Psoas muscle (tissue), 8 donors: ENCODE results near the gene AADAT. TPM values are rescaled to one million over a fixed set of nuclear protein-coding genes. Genes with fewer than 3 reads are reported as not detected.
"Not testable (repeated sequence)": the region's sequence is repeated elsewhere in the genome, so short reads cannot be mapped to it uniquely, and the experiment has no call there.

Experiments
- ATAC-seq, 4 donors: fragments of 200-7000 bp; cut with Tn5 transposase; one replicate each; pipeline ENCODE4 v1.9.1; 2020; ENCODE audit warnings: moderate library complexity in 3 of 4, mild to moderate bottlenecking in 2 of 4
- DNase-seq, 2 donors: peaks; one replicate each; pipeline ENCODE4 v3.0.0-alpha.2; 2020
- H3K27ac ChIP-seq: fragments of 200-600 bp; one replicate; pipeline ENCODE4 v1.8.0; 2022
- H3K27me3 ChIP-seq, 3 donors: fragments of 200-600 bp in 1 of 3; one replicate each; pipeline versions ENCODE4 v1.6.1 to v1.8.0; 2013 to 2022; ENCODE audit warnings: low read length in 2 of 3, mild to moderate bottlenecking in 2 of 3, moderate library complexity in 1 of 3; ENCODE audit not compliant: insufficient read depth in 3 of 3
- H3K36me3 ChIP-seq, 2 donors: fragments of 200-600 bp in 1 of 2; one replicate each; pipeline versions ENCODE4 v1.6.1 to v1.8.0; 2013 to 2022; ENCODE audit warnings: low read depth in 1 of 2, mild to moderate bottlenecking in 1 of 2, moderate library complexity in 1 of 2; ENCODE audit not compliant: insufficient read depth in 1 of 2
- H3K4me1 ChIP-seq: fragments of 200-600 bp; one replicate; pipeline ENCODE4 v1.8.0; 2022
- H3K4me3 ChIP-seq: fragments of 200-600 bp; one replicate; pipeline ENCODE4 v1.8.0; 2022; ENCODE audit warnings: mild to moderate bottlenecking
- H3K9me3 ChIP-seq: fragments of 200-600 bp; one replicate; pipeline ENCODE4 v1.8.0; 2022
- CTCF ChIP-seq: fragments of 200-600 bp; IDR thresholded peaks from one replicate; pipeline ENCODE4 v1.8.0; 2022; ENCODE audit warnings: antibody characterized with exemption
- WGBS, 3 donors: extraction: QIAGEN DNeasy Blood & Tissue Kit; methylation state at CpG; one replicate each; pipeline versions ENCODE4 v1.1.6 to v1.1.7; 2013; 5-methylcytosine and 5-hydroxymethylcytosine counted together
- intact Hi-C, 2 donors: fragments of 100-400 bp; cut with DNase I; formaldehyde crosslinking; loops; one replicate each; pipeline versions ENCODE4 v1.11.0 to v1.14.2; 2022
- polyA plus RNA-seq, 3 donors: library from polyadenylated mRNA; stranded (reverse); fragments of 200-250 nt; gene quantifications; one replicate each; pipeline ENCODE4 v1.2.3, GENCODE V29; 2013
- total RNA-seq, 4 donors: library from RNA; stranded (reverse); fragmentation: NEBNext Ultra II Directional in 2 of 4; extraction: Animal tissue kit (Norgen Biotek cat#: 25700) in 2 of 4; gene quantifications; one replicate each; pipeline versions ENCODE4 v1.2.1 to v1.2.4, GENCODE V29; 2021 to 2023
- donor health status: healthy with polysubstance abuse.
- donor health status: DM: no; HTN: no; CAD: no; lungs with moderate emphysema.
- donor health status: Bipolar disorder and iron deficiency.
- donor health status: healthy.
- donor health status: DM: yes; HTN: yes; CAD: no.
- donor health status: DM: no; HTN: no; CAD: no.
- donor health status: DM: no; HTN: no; CAD: no.
- donor health status: DM: yes; HTN: yes; CAD: no.

The AADAT gene
- total and polyA plus RNA-seq, 7 donors = 0.58 to 1.6 (median 1.1) TPM

DNA sequence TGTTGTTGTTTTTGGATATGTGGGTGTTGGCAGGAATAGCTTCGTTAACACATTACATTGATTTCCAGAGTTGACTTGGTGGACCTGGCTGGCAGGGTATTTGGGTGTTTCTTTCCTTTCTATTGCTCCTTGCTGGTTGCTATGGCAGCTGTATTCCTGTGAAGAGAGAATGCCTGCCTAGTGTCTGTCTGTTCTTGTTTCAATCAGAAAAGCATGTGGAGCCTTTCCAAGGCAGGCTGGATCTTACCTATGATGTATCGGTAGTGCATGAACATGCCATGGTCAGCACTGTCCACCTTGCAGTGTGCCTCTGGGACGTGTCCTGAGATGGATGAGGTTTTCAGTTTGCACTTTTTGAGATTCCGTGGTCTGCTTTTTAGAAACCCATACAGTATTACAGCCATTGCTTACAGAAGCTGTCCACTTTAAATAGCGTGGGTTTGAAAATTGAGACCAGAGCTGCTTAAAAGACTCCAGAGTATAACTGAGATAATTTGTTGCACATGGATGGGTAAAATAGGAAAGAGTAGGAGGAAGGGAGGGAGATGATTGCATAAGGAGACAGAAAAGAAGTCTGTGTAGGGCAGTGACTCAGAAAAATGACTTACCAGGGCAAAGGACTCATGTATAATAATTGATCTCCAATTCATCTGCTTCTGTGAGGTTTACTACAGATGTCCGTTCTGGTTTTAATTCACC is 20.0 kb upstream of the AADAT start:
- H3K27me3 ChIP-seq = peaks cover 0 to 3% (median 3%) of the 10 kb centered on the region in 3 donors
- no peak for DNase-seq
- ATAC-seq = no peak
- H3K4me1 ChIP-seq = no peaks in the 10 kb centered on the region
- intact Hi-C loops = no loop called here
- no peak overlapping the region for H3K27ac ChIP-seq
- H3K9me3 ChIP-seq = no peaks in the 10 kb centered on the region
- H3K36me3 ChIP-seq = no peaks in the 10 kb centered on the region
- WGBS, 3 donors = 50 to 58% (median 51%) methylated on average over 6 of the region's 6 CpGs
- H3K4me3 ChIP-seq = no peak overlapping the region
- TF ChIP-seq CTCF = no peak

DNA sequence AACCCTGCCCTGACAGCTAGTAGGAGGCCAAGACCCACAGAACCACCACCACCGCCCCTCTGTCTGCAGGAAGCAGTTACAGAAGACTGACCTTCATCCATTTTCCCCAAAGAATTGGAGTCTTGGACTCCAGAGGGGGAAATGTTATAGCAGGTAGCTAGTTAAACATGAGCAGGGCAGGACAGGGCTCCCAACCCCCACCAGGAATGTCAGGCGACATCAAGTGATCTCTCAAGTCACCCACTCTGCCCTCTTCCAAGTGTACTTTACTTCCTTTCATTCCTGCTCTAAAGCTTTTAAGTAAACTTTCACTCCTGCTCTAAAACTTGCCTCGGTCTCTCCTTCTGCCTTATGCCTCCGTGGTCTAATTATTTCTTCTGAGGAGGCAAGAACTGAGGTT is 17.1 kb upstream of the AADAT start:
- H3K4me3 ChIP-seq = no peak overlapping the region
- intact Hi-C loops = no loop called here
- ATAC-seq (no peak), DNase-seq (no peak)
- H3K27ac ChIP-seq = no peak overlapping the region
- TF ChIP-seq CTCF = no peak
- peaks cover 0 to 3% (median 2%) of the 10 kb centered on the region in 3 donors for H3K27me3 ChIP-seq
- WGBS, 3 donors = 78 to 85% (median 80%) methylated on average over 4 of the region's 4 CpGs
- H3K4me1 ChIP-seq = no peaks in the 10 kb centered on the region
- no peaks in the 10 kb centered on the region for H3K9me3 ChIP-seq
- no peaks in the 10 kb centered on the region for H3K36me3 ChIP-seq

GRCh38 chr4:170102426-170102825 is 12.7 kb upstream of the AADAT start:
- Histone ChIP-seq H3K4me3 (no peak overlapping the region), H3K36me3 (no peaks in the 10 kb centered on the region), H3K27me3 (no peaks in the 10 kb centered on the region), H3K4me1 (no peaks in the 10 kb centered on the region), H3K27ac (no peak overlapping the region), H3K9me3 (no peaks in the 10 kb centered on the region)
- no peak for TF ChIP-seq CTCF
- DNase-seq = no peak
- intact Hi-C loops = no loop called here
- 81 to 96% (median 96%) methylated on average over 1 of the region's 1 CpG for WGBS, 3 donors
- ATAC-seq = no peak

GRCh38 chr4:170098171-170098570 is 8.4 kb upstream of the AADAT start:
- H3K36me3 ChIP-seq, DNase-seq, H3K27me3 ChIP-seq, H3K27ac ChIP-seq, H3K4me1 ChIP-seq, ATAC-seq, intact Hi-C loops, H3K9me3 ChIP-seq, H3K4me3 ChIP-seq: not testable (repeated sequence)
- WGBS, 3 donors = 76 to 91% (median 81%) methylated on average over 2 of the region's 2 CpGs

DNA sequence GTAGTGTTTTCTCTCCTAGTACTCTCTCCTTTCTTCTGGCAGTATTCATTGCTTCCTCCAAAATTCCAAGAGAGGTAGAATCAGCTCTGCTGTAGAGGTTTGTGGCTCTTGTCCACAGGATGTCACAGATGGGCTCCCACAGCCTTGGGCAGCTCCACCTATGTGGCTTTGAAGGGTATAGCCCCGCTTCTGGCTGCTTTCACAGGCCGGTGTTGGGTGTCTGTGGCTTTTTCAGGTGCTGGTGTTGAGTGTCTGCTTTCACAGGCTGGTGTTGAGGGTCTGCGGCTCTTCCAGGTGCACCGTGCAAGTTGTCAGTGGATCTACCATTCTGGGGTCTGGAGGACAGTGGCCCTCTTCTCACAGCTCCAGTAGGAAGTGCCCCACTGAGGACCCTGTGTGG is 7.9 kb upstream of the AADAT start:
- Histone ChIP-seq H3K27me3 (no peaks in the 10 kb centered on the region), H3K9me3 (no peaks in the 10 kb centered on the region), H3K36me3 (no peaks in the 10 kb centered on the region), H3K27ac (no peak overlapping the region), H3K4me1 (no peaks in the 10 kb centered on the region), H3K4me3 (no peak overlapping the region)
- DNase-seq (no peak), ATAC-seq (no peak)
- 87 to 97% (median 94%) methylated on average over 4 of the region's 4 CpGs for WGBS, 3 donors
- no peak for TF ChIP-seq CTCF
- intact Hi-C loops = no loop called here
